GM12878 (cell line): Measurements from ENCODE around the gene HAPSTR1. TPM values are rescaled to one million over a fixed set of nuclear protein-coding genes. Genes with fewer than 3 reads are reported as not detected.

Experiments
- ATAC-seq: fragments of 200-7000 bp; cut with Tn5 transposase; 3 replicates; pipeline ENCODE4 v1.9.1; 2020; ENCODE audit warnings: mild to moderate bottlenecking, moderate library complexity
- BruUV-seq: library from RNA; stranded (reverse); fragments of 400-500 nt; replicated peaks from 2 replicates; lab custom pipeline; 2021; lab: Mats Ljungman, UMichigan
- CTCF ChIA-PET: fragments of 300-600 bp; sonication (Branson Sonifier 250); formaldehyde crosslinking; extraction: SDS; loops from one replicate; lab custom pipeline; 2021; ENCODE audit warnings: inconsistent platforms; lab: Yijun Ruan, JAX
- POLR2A ChIA-PET: fragments of 350-600 bp; formaldehyde crosslinking; extraction: SDS; loops from one replicate; lab custom pipeline; 2021; ENCODE audit warnings: inconsistent platforms; lab: Charles Lee
- RAD21 ChIA-PET: fragments of 300-600 bp; sonication (Branson Sonifier 250); formaldehyde crosslinking; loops from one replicate; lab custom pipeline; 2023; ENCODE audit warnings: antibody characterized with exemption; ENCODE audit not compliant: unreplicated experiment; lab: Charles Lee
- SMC1A ChIA-PET: fragments of 300-600 bp; sonication (Branson Sonifier 250); formaldehyde crosslinking; loops from one replicate; lab custom pipeline; 2023; ENCODE audit not compliant: unreplicated experiment, uncharacterized antibody; lab: Charles Lee
- DNase-seq: peaks from one replicate; pipeline ENCODE4 v3.0.0-alpha.2; 2011; ENCODE audit warnings: low read depth, low spot score
- FAIRE-seq: peaks from 3 replicates; lab custom pipeline; 2011; peaks lifted over from hg19 to GRCh38; lab: Jason Lieb, UNC
- H2AFZ ChIP-seq: 2 replicates; pipeline ENCODE4 v1.6.0; 2011; ENCODE audit warnings: low read depth, low read length, control low read depth; ENCODE audit not compliant: control insufficient read depth
- H3K27ac ChIP-seq: 2 replicates; pipeline ENCODE4 v1.5.1; 2011; ENCODE audit warnings: control low read depth; ENCODE audit not compliant: control insufficient read depth, insufficient read depth
- H3K27me3 ChIP-seq, 2 experiments: replicated peaks in 1 of 2; 2 replicates each; pipeline versions ENCODE4 v1.6.0 to v1.6.1; 2011; ENCODE audit warnings: low read length in 1 of 2; ENCODE audit not compliant: control insufficient read depth in 2 of 2, insufficient read depth in 2 of 2
- H3K36me3 ChIP-seq, 2 experiments: 2 replicates each; pipeline ENCODE4 v1.5.1; 2011; ENCODE audit warnings: low read length in 1 of 2; ENCODE audit not compliant: control insufficient read depth in 2 of 2, insufficient read depth in 2 of 2
- H3K4me1 ChIP-seq: 2 replicates; pipeline ENCODE4 v1.6.1; 2011; ENCODE audit warnings: mild to moderate bottlenecking, low read length, moderate library complexity, mixed read lengths; ENCODE audit not compliant: control insufficient read depth, insufficient read depth
- H3K4me2 ChIP-seq: 2 replicates; pipeline ENCODE4 v1.6.0; 2011; ENCODE audit warnings: control low read depth; ENCODE audit not compliant: control insufficient read depth, insufficient read depth
- H3K4me3 ChIP-seq: fragments of 200-600 bp; sonication (generic); 2 replicates; pipeline ENCODE4 v1.5.1; 2016
- H3K79me2 ChIP-seq: 2 replicates; pipeline ENCODE4 v1.6.0; 2011; ENCODE audit warnings: low read length; ENCODE audit not compliant: control insufficient read depth, insufficient read depth
- H3K9ac ChIP-seq: 2 replicates; pipeline ENCODE4 v1.8.0; 2011; ENCODE audit warnings: low read length, control low read depth, mixed read lengths; ENCODE audit not compliant: control insufficient read depth, insufficient read depth
- H3K9me3 ChIP-seq: replicated peaks from 3 replicates; pipeline ENCODE4 v1.5.1; 2011; ENCODE audit warnings: mild to moderate bottlenecking, low read length; ENCODE audit not compliant: control insufficient read depth, insufficient read depth
- H4K20me1 ChIP-seq: 2 replicates; pipeline ENCODE4 v1.6.0; 2011; ENCODE audit not compliant: control insufficient read depth, insufficient read depth
- CBX3 ChIP-seq: fragments of 200-600 bp; sonication (generic); IDR thresholded peaks from 2 replicates; pipeline ENCODE4 v1.6.1; 2016; ENCODE audit warnings: low read depth, borderline replicate concordance
- ESRRA ChIP-seq: IDR thresholded peaks from 2 replicates; pipeline ENCODE4 v1.6.1; 2012; ENCODE audit warnings: mild to moderate bottlenecking, low read length, improper control_type of control experiment
- MEF2A ChIP-seq: IDR thresholded peaks from 2 replicates; pipeline ENCODE4 v1.6.1; 2011; ENCODE audit warnings: low read depth, mild to moderate bottlenecking, low read length, moderate library complexity; ENCODE audit not compliant: insufficient read depth
- POLR2AphosphoS2 ChIP-seq: IDR thresholded peaks from 2 replicates; pipeline ENCODE4 v1.6.1; 2011; ENCODE audit warnings: low read depth, mild to moderate bottlenecking, low read length, improper control_type of control experiment, moderate library complexity
- RAD21 ChIP-seq: IDR thresholded peaks from 2 replicates; pipeline ENCODE4 v1.6.1; 2011; ENCODE audit warnings: mild to moderate bottlenecking, low read depth, low read length, moderate library complexity; ENCODE audit not compliant: insufficient read depth
- RBBP5 ChIP-seq: fragments of 200-600 bp; sonication (generic); conservative IDR thresholded peaks from 2 replicates; pipeline ENCODE4 v1.6.1; 2016
- SMARCA5 ChIP-seq: fragments of 450-650 bp; IDR thresholded peaks from 2 replicates; pipeline ENCODE4 v1.6.1; 2017; ENCODE audit warnings: mild to moderate bottlenecking
- TCF12 ChIP-seq: IDR thresholded peaks from 2 replicates; pipeline ENCODE4 v1.6.1; 2011; ENCODE audit warnings: low read depth, mild to moderate bottlenecking, low read length
- ZZZ3 ChIP-seq: IDR thresholded peaks from 2 replicates; pipeline ENCODE4 v1.6.1; 2011; ENCODE audit warnings: low read depth; ENCODE audit not compliant: control insufficient read depth, insufficient read length
- WGBS: methylation state at CpG from one replicate; pipeline ENCODE4 v1.1.6; 2016; ENCODE audit warnings: low lambda C conversion rate; ENCODE audit not compliant: insufficient replicate concordance, insufficient coverage; ENCODE audit errors: missing lambda C conversion rate; 5-methylcytosine and 5-hydroxymethylcytosine counted together
- in situ Hi-C: fragments of 300-500 bp; cut with MboI; formaldehyde crosslinking; loops from 9 replicates; pipeline ENCODE4 v1.14.3; 2018; ENCODE audit warnings: mixed read lengths
- intact Hi-C: fragments of 100-400 bp; cut with micrococcal nuclease; formaldehyde crosslinking; loops from one replicate; pipeline ENCODE4 v1.14.2; 2022; ENCODE audit not compliant: unreplicated experiment
- polyA plus RNA-seq, 11 experiments: library from polyadenylated mRNA; depleted of rRNA in 4 of 11; unstranded in 6 of 11; stranded (reverse) in 5 of 11; fragments of >200 nt; fragmentation: Nextera tagmentation in 4 of 11; fragmentation: Illumina TruSeq in 1 of 11; extraction: Ambion mirVana in 4 of 11; extraction: Trizol in 1 of 11; gene quantifications; 1 replicate in 1 of 11; 2 replicates in 10 of 11; pipeline versions ENCODE4 v1.2.1 to v1.2.3, GENCODE V29; 2011 to 2016; ENCODE audit warnings: inconsistent platforms in 2 of 11, missing spikeins in 2 of 11, low read depth in 1 of 11
- total RNA-seq, 4 experiments: library from RNA; depleted of rRNA in 3 of 4; stranded (reverse); fragments of >200 nt in 3 of 4; fragmentation: Illumina TruSeq in 1 of 4; extraction: Trizol in 1 of 4; gene quantifications; 2 replicates each; pipeline versions ENCODE4 v1.2.1 to v1.2.3, GENCODE V29; 2013 to 2021

Gene HAPSTR1
- total and polyA plus RNA-seq, 10 of the 15 experiments (the other 5 are each of a cell fraction or from before 2014, with no cell fraction given), result 8.7 to 52.5 (median 23.1) TPM

GRCh38 chr16:9124444-9124843 is 33.0 kb downstream of the HAPSTR1 start:
- H3K4me1 ChIP-seq, result peaks cover 32% of the 10 kb centered on the region
- H3K4me3 ChIP-seq, result no peak overlapping the region
- H3K4me2 ChIP-seq, result no peak overlapping the region
- ChIA-PET POLR2A (no interaction called here), SMC1A (interaction anchor here (0.8 to 5.0 kb wide), 3 partner anchors 9 to 25 kb away, joined by 3 to 44 read pairs (median 3); no protein-coding TSS in a partner anchor), RAD21 (interaction anchor here (0.7 to 1.1 kb wide), 3 partner anchors 11 to 555 kb away, joined by 3 to 4 read pairs (median 3); no protein-coding TSS in a partner anchor), CTCF (interaction anchor here (0.6 to 3.8 kb wide), 4 partner anchors 11 to 16 kb away, joined by 3 to 15 read pairs (median 8); no protein-coding TSS in a partner anchor)
- H4K20me1 ChIP-seq, result no peaks in the 10 kb centered on the region; the same call in 1 of the 2 replicates
- intact Hi-C loops (no loop called here), in situ Hi-C loops (no loop called here)
- 98% methylated on average over 7 of the region's 7 CpGs for WGBS
- H3K27me3 ChIP-seq, result no peaks in the 10 kb centered on the region
- BruUV-seq, result no TSS peak
- DNase-seq (no peak), FAIRE-seq (no peak), ATAC-seq (no peak)
- no peak overlapping the region for H3K9ac ChIP-seq
- no peaks in the 10 kb centered on the region for H3K9me3 ChIP-seq
- H3K36me3 ChIP-seq, result peaks cover 10 to 20% of the 10 kb centered on the region in 2 experiments
- H2AFZ ChIP-seq, result no peak overlapping the region
- no peak for TF ChIP-seq TCF12
- no peak for TF ChIP-seq CBX3
- TF ChIP-seq MEF2A, result no peak
- no peak for TF ChIP-seq POLR2AphosphoS2
- no peaks in the 10 kb centered on the region; the same call in 1 of the 2 replicates for H3K79me2 ChIP-seq
- no peak overlapping the region for H3K27ac ChIP-seq

GRCh38 chr16:9124908-9125584 is 33.6 kb downstream of the HAPSTR1 start:
- no TSS peak for BruUV-seq

More at GRCh38 chr16:9124908-9125584, 33.6 kb downstream of the HAPSTR1 start:
- WGBS, result 87% methylated on average over 12 of the region's 12 CpGs
- no peaks in the 10 kb centered on the region; the same call in 1 of the 2 replicates for H4K20me1 ChIP-seq
- no peak for TF ChIP-seq ESRRA
- TF ChIP-seq RBBP5, result no peak
- TF ChIP-seq SMARCA5, result no peak
- TF ChIP-seq RAD21, result peak; percentile 28; the same call in 1 of the 2 replicates
- TF ChIP-seq ZZZ3, result no peak
- ATAC-seq (no peak), DNase-seq (no peak), FAIRE-seq (no peak)
- ChIA-PET RAD21 (interaction anchor here (0.7 to 1.3 kb wide), 5 partner anchors 10 to 555 kb away, joined by 3 to 4 read pairs (median 3); no protein-coding TSS in a partner anchor), POLR2A (no interaction called here), CTCF (interaction anchor here (0.7 to 3.8 kb wide), 6 partner anchors 10 to 116 kb away, joined by 3 to 15 read pairs (median 10); no protein-coding TSS in a partner anchor), SMC1A (interaction anchor here (0.8 to 5.0 kb wide), 5 partner anchors 10 to 424 kb away, joined by 3 to 44 read pairs (median 3); no protein-coding TSS in a partner anchor)
- H3K4me3 ChIP-seq, result no peak overlapping the region
- no peaks in the 10 kb centered on the region; the same call in 1 of the 2 replicates for H3K79me2 ChIP-seq
- no peak overlapping the region for H3K27ac ChIP-seq
- intact Hi-C loops, result no loop called here
- no peaks in the 10 kb centered on the region for H3K9me3 ChIP-seq
- in situ Hi-C loops, result loop anchor here (25.0 kb wide), 1 partner anchor 1762 kb away; the partner anchor contains the start of gene CIITA
- no peak overlapping the region for H3K9ac ChIP-seq
- no peaks in the 10 kb centered on the region for H3K27me3 ChIP-seq
- no peak overlapping the region for H3K4me2 ChIP-seq
- peaks cover 32% of the 10 kb centered on the region for H3K4me1 ChIP-seq
- peaks cover 10 to 18% of the 10 kb centered on the region in 2 experiments for H3K36me3 ChIP-seq
- H2AFZ ChIP-seq, result no peak overlapping the region
